ENCODE measurements around the gene CTIF.

Gene CTIF

GRCh38 chr18:48742304-48742703 is 203.5 kb downstream of the CTIF start:
- no peaks in the 10 kb centered on the region for H3K27me3 ChIP-seq (ENCODE audit: low read depth, low read length)
- H3K4me2 ChIP-seq (ENCODE audit: low read length): no peak overlapping the region
- H3K4me1 ChIP-seq (ENCODE audit: low read length): peaks cover 3% of the 10 kb centered on the region; the same call in 1 of the 2 replicates
- H3K4me3 ChIP-seq (ENCODE audit: low read length): no peak overlapping the region
- no peak overlapping the region for H2AFZ ChIP-seq (ENCODE audit: low read depth, low read length)
- no peak overlapping the region for H3K27ac ChIP-seq (ENCODE audit: low read length)
- no peak for TF ChIP-seq EZH2phosphoT487 (IDR thresholded peaks at IDR 0.05; ENCODE audit: low read depth)
- no peak for TF ChIP-seq CTCF (IDR thresholded peaks at IDR 0.05; ENCODE audit: low read depth, low read length)
- H4K20me1 ChIP-seq (ENCODE audit: insufficient read depth, low read length): no peaks in the 10 kb centered on the region
- no peaks in the 10 kb centered on the region for H3K9me3 ChIP-seq (ENCODE audit: insufficient read depth, low read length)
- H3K36me3 ChIP-seq (replicated peaks; ENCODE audit: low read depth, low read length): no peaks in the 10 kb centered on the region
- H3K9ac ChIP-seq (ENCODE audit: low read length): no peak overlapping the region
- no peaks in the 10 kb centered on the region for H3K79me2 ChIP-seq (ENCODE audit: low read length)

- Histone ChIP-seq H3K79me2 (ENCODE audit: low read length) (no peaks in the 10 kb centered on the region), H3K4me3 (ENCODE audit: low read length) (no peak overlapping the region), H3K4me1 (ENCODE audit: low read length) (no peaks in the 10 kb centered on the region), H3K9me3 (ENCODE audit: insufficient read depth, low read length) (no peaks in the 10 kb centered on the region), H3K4me2 (ENCODE audit: low read length) (no peak overlapping the region), H3K27ac (ENCODE audit: low read length) (no peak overlapping the region), H3K9ac (ENCODE audit: low read length) (no peak overlapping the region), H4K20me1 (ENCODE audit: insufficient read depth, low read length) (no peaks in the 10 kb centered on the region), H2AFZ (ENCODE audit: low read depth, low read length) (no peak overlapping the region), H3K36me3 (replicated peaks; ENCODE audit: low read depth, low read length) (no peaks in the 10 kb centered on the region), H3K27me3 (ENCODE audit: low read depth, low read length) (no peaks in the 10 kb centered on the region)
- no peak for TF ChIP-seq CTCF (IDR thresholded peaks at IDR 0.05; ENCODE audit: low read depth, low read length)
- TF ChIP-seq EZH2phosphoT487 (IDR thresholded peaks at IDR 0.05; ENCODE audit: low read depth): no peak
Observed at GRCh38 chr18:48742706-48743475, 204.1 kb downstream of the CTIF start.

GRCh38 chr18:48743886-48744285 is 205.1 kb downstream of the CTIF start:
- Histone ChIP-seq H3K4me2 (ENCODE audit: low read length) (no peak overlapping the region), H4K20me1 (ENCODE audit: insufficient read depth, low read length) (no peaks in the 10 kb centered on the region), H3K9me3 (ENCODE audit: insufficient read depth, low read length) (no peaks in the 10 kb centered on the region), H2AFZ (ENCODE audit: low read depth, low read length) (no peak overlapping the region), H3K9ac (ENCODE audit: low read length) (no peak overlapping the region), H3K79me2 (ENCODE audit: low read length) (no peaks in the 10 kb centered on the region), H3K36me3 (replicated peaks; ENCODE audit: low read depth, low read length) (no peaks in the 10 kb centered on the region), H3K4me3 (ENCODE audit: low read length) (no peak overlapping the region), H3K27ac (ENCODE audit: low read length) (no peak overlapping the region), H3K27me3 (ENCODE audit: low read depth, low read length) (no peaks in the 10 kb centered on the region), H3K4me1 (ENCODE audit: low read length) (no peaks in the 10 kb centered on the region)
- no peak for TF ChIP-seq EZH2phosphoT487 (IDR thresholded peaks at IDR 0.05; ENCODE audit: low read depth)
- TF ChIP-seq CTCF (IDR thresholded peaks at IDR 0.05; ENCODE audit: low read depth, low read length): no peak

GRCh38 chr18:48745293-48745692 is 206.5 kb downstream of the CTIF start:
- Histone ChIP-seq H2AFZ (ENCODE audit: low read depth, low read length) (no peak overlapping the region), H3K9ac (ENCODE audit: low read length) (no peak overlapping the region), H3K4me2 (ENCODE audit: low read length) (no peak overlapping the region), H3K27ac (ENCODE audit: low read length) (no peak overlapping the region), H4K20me1 (ENCODE audit: insufficient read depth, low read length) (no peaks in the 10 kb centered on the region), H3K9me3 (ENCODE audit: insufficient read depth, low read length) (no peaks in the 10 kb centered on the region), H3K4me3 (ENCODE audit: low read length) (no peak overlapping the region), H3K36me3 (replicated peaks; ENCODE audit: low read depth, low read length) (no peaks in the 10 kb centered on the region), H3K27me3 (ENCODE audit: low read depth, low read length) (no peaks in the 10 kb centered on the region), H3K79me2 (ENCODE audit: low read length) (no peaks in the 10 kb centered on the region), H3K4me1 (ENCODE audit: low read length) (no peaks in the 10 kb centered on the region)
- TF ChIP-seq EZH2phosphoT487 (IDR thresholded peaks at IDR 0.05; ENCODE audit: low read depth) (no peak), CTCF (IDR thresholded peaks at IDR 0.05; ENCODE audit: low read depth, low read length) (no peak)
